Ishikawa (cell line): ENCODE data around the gene SH2D7.

Experiments used
- CEBPB ChIP-seq: IDR thresholded peaks from 2 replicates; pipeline ENCODE4 v1.6.1; 2012
- CREB1 ChIP-seq: IDR thresholded peaks from 2 replicates; pipeline ENCODE4 v1.6.1; 2012; ENCODE audit warnings: low read depth
- EGR1 ChIP-seq: IDR thresholded peaks from 2 replicates; pipeline ENCODE4 v1.6.1; 2012
- EP300 ChIP-seq: IDR thresholded peaks from 2 replicates; pipeline ENCODE4 v1.6.1; 2012; ENCODE audit warnings: borderline replicate concordance
- FOXM1 ChIP-seq: IDR thresholded peaks from 2 replicates; pipeline ENCODE4 v1.6.1; 2012; ENCODE audit warnings: low read depth, borderline replicate concordance
- MAX ChIP-seq: IDR thresholded peaks from 2 replicates; pipeline ENCODE4 v1.6.1; 2012
- NFIC ChIP-seq: IDR thresholded peaks from 2 replicates; pipeline ENCODE4 v1.6.1; 2012
- RAD21 ChIP-seq: IDR thresholded peaks from 2 replicates; pipeline ENCODE4 v1.6.1; 2012; ENCODE audit warnings: low read depth
- REST ChIP-seq: IDR thresholded peaks from 2 replicates; pipeline ENCODE4 v1.6.1; 2012; ENCODE audit warnings: low read depth, mild to moderate bottlenecking
- TAF1 ChIP-seq: IDR thresholded peaks from 2 replicates; pipeline ENCODE4 v1.6.1; 2012; ENCODE audit warnings: low read depth, mild to moderate bottlenecking
- TCF12 ChIP-seq: IDR thresholded peaks from 2 replicates; pipeline ENCODE4 v1.6.1; 2012; ENCODE audit warnings: low read depth
- TEAD4 ChIP-seq: IDR thresholded peaks from 2 replicates; pipeline ENCODE4 v1.6.1; 2012
- USF1 ChIP-seq: IDR thresholded peaks from 2 replicates; pipeline ENCODE4 v1.6.1; 2012
- YY1 ChIP-seq: IDR thresholded peaks from 2 replicates; pipeline ENCODE4 v1.6.1; 2012; ENCODE audit warnings: low read depth
- ZBTB7A ChIP-seq: IDR thresholded peaks from 2 replicates; pipeline ENCODE4 v1.6.1; 2012; ENCODE audit warnings: low read depth

Gene SH2D7

GRCh38 chr15:78070049-78070700 lies 22.2 kb upstream of the SH2D7 start:
- no peak for TF ChIP-seq REST
- no peak for TF ChIP-seq TEAD4
- no peak for TF ChIP-seq NFIC
- no peak for TF ChIP-seq ZBTB7A
- TF ChIP-seq TCF12 = no peak
- no peak for TF ChIP-seq EGR1
- TF ChIP-seq FOXM1 = no peak
- TF ChIP-seq TAF1 = no peak
- TF ChIP-seq CREB1 = no peak
- no peak for TF ChIP-seq RAD21
- TF ChIP-seq MAX = no peak
- TF ChIP-seq CEBPB = no peak
- no peak for TF ChIP-seq EP300

- TF ChIP-seq TAF1 = no peak
- TF ChIP-seq TCF12 = no peak
- no peak for TF ChIP-seq EGR1
- TF ChIP-seq NFIC = no peak
- no peak for TF ChIP-seq YY1
- no peak for TF ChIP-seq EP300
- no peak for TF ChIP-seq CREB1
- TF ChIP-seq REST = no peak
Measured at GRCh38 chr15:78071383-78071782, 21.0 kb upstream of the SH2D7 start.

GRCh38 chr15:78072080-78072892 lies 20.1 kb upstream of the SH2D7 start:
- TF ChIP-seq NFIC = no peak
- TF ChIP-seq TEAD4 = no peak
- TF ChIP-seq MAX = no peak
- TF ChIP-seq CEBPB = no peak
- TF ChIP-seq ZBTB7A = no peak
- no peak for TF ChIP-seq USF1
- no peak for TF ChIP-seq REST

GRCh38 chr15:78073046-78073787 lies 19.1 kb upstream of the SH2D7 start:
- TF ChIP-seq REST = no peak
- no peak for TF ChIP-seq TEAD4
- TF ChIP-seq ZBTB7A = no peak
- no peak for TF ChIP-seq MAX
- TF ChIP-seq CREB1 = no peak
- TF ChIP-seq NFIC = no peak
- TF ChIP-seq EP300 = no peak
